Sigmoid colon (tissue), 7 donors: ENCODE measurements around the gene LRP1B. TPM values are rescaled to one million over a fixed set of nuclear protein-coding genes. Genes with fewer than 3 reads are reported as not detected.

Experiments
- DNase-seq: peaks from one replicate; pipeline ENCODE4 v3.0.0-alpha.2; 2019
- H3K27ac ChIP-seq, 4 donors: fragments of 200-600 bp; sonication (generic); one replicate each; pipeline ENCODE4 v1.5.1; 2016 to 2019; ENCODE audit warnings: mild to moderate bottlenecking in 1 of 4
- H3K27me3 ChIP-seq, 3 donors: fragments of 200-600 bp; sonication (generic); one replicate each; pipeline ENCODE4 v1.5.1; 2019; ENCODE audit warnings: mild to moderate bottlenecking in 1 of 3
- H3K36me3 ChIP-seq, 4 donors: fragments of 200-600 bp; sonication (generic); one replicate each; pipeline ENCODE4 v1.5.1; 2016 to 2019
- H3K4me1 ChIP-seq, 4 donors: fragments of 200-600 bp; sonication (generic); one replicate each; pipeline ENCODE4 v1.5.1; 2017 to 2019
- H3K4me3 ChIP-seq, 4 donors: fragments of 200-600 bp; sonication (generic); one replicate each; pipeline ENCODE4 v1.5.1; 2017 to 2019; ENCODE audit warnings: mild to moderate bottlenecking in 2 of 4, moderate library complexity in 1 of 4
- H3K9me3 ChIP-seq, 4 donors: fragments of 200-600 bp in 3 of 4; sonication (generic) in 3 of 4; one replicate each; pipeline versions ENCODE4 v1.5.1 to v1.6.1; 2013 to 2019
- CTCF ChIP-seq, 4 experiments: fragments of 450-650 bp in 3 of 4; fragments of 200-600 bp in 1 of 4; IDR thresholded peaks; one replicate each; pipeline ENCODE4 v1.5.1; 2016 to 2019; ENCODE audit warnings: antibody characterized with exemption in 4 of 4, mild to moderate bottlenecking in 3 of 4, moderate library complexity in 2 of 4
- EP300 ChIP-seq, 4 donors: sonication (generic); formaldehyde crosslinking; IDR thresholded peaks; one replicate each; pipeline ENCODE4 v1.6.1; 2017; ENCODE audit warnings: antibody characterized with exemption in 4 of 4
- POLR2A ChIP-seq, 2 donors: fragments of 450-650 bp; IDR thresholded peaks; one replicate each; pipeline ENCODE4 v1.6.1; 2016; ENCODE audit warnings: antibody characterized with exemption in 2 of 2, mild to moderate bottlenecking in 2 of 2, moderate library complexity in 2 of 2
- POLR2AphosphoS5 ChIP-seq, 4 donors: sonication (generic); formaldehyde crosslinking; IDR thresholded peaks; one replicate each; pipeline ENCODE4 v1.6.1; 2017; ENCODE audit warnings: antibody characterized with exemption in 4 of 4
- WGBS, 2 donors: extraction: QIAGEN DNeasy Blood & Tissue Kit; methylation state at CpG; one replicate each; pipeline ENCODE4 v1.1.7; 2013; 5-methylcytosine and 5-hydroxymethylcytosine counted together
- intact Hi-C: fragments of 100-400 bp; cut with DNase I; formaldehyde crosslinking; loops from one replicate; pipeline ENCODE4 v1.15.1; 2023
- polyA plus RNA-seq, 3 donors: library from polyadenylated mRNA; stranded (reverse); fragments of 200-250 nt; gene quantifications; one replicate each; pipeline ENCODE4 v1.2.3, GENCODE V29; 2013
- total RNA-seq, 4 donors: library from RNA; depleted of rRNA; stranded (reverse); fragments of >200 nt; gene quantifications; one replicate each; pipeline ENCODE4 v1.1.0, GENCODE V29; 2016
- donor health status: healthy with polysubstance abuse.
- donor health status: Bipolar disorder and iron deficiency.
- donor health status: healthy.

Gene LRP1B
- total and polyA plus RNA-seq, 7 donors = 0.06 to 5.1 (median 2.0) TPM; not detected in 1

DNA sequence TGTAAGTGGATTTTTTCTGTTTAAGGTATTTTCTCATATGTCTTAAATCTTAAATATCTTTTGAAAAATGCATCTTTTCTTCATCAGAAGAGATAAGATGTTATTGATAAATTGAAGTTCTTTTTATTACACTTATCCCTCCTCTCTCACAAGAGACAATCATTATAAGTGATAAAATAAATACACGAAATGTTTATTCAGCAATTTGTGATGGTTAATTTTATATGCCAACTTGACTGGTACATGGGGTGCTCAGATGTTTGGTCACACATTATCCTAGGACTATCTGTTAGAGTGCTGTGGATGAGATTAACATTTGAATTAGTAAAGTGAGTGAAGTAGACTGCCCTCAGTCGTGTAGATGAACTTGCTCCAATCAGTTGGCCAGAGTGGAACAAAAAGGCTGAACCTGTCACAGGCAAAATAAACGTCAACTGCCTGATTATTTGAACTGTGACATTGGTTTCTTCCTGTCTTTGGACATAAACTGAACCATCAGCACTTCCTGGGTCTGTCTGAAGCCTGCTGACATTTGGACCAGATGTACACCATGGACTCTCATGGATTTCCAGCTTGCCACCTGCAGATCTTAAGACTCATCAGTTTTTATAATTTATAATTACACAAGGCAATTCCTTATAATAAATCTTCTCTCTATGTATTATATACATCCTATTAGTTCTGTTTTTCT lies 1126.7 kb downstream of the LRP1B start:
- H3K27me3 ChIP-seq = no peaks in the 10 kb centered on the region
- no peak overlapping the region for H3K27ac ChIP-seq
- H3K9me3 ChIP-seq = peaks cover 0 to 2% (median 0%) of the 10 kb centered on the region in 4 donors
- H3K4me3 ChIP-seq = no peak overlapping the region
- H3K4me1 ChIP-seq = no peaks in the 10 kb centered on the region
- H3K36me3 ChIP-seq = no peaks in the 10 kb centered on the region
- DNase-seq = no peak
- TF ChIP-seq POLR2AphosphoS5 (IDR thresholded peaks at IDR 0.05) (no peak), EP300 (IDR thresholded peaks at IDR 0.05) (no peak), CTCF (IDR thresholded peaks at IDR 0.05) (no peak), POLR2A (IDR thresholded peaks at IDR 0.05) (no peak)
- 52 to 63% methylated on average over 3 of the region's 3 CpGs for WGBS, 2 donors
- intact Hi-C loops = no loop called here

- WGBS, 2 donors = 96 to 97% methylated on average over 5 of the region's 5 CpGs
- H3K36me3 ChIP-seq = no peaks in the 10 kb centered on the region
- no peak overlapping the region for H3K4me3 ChIP-seq
- intact Hi-C loops = no loop called here
- no peak overlapping the region for H3K27ac ChIP-seq
- H3K27me3 ChIP-seq = no peaks in the 10 kb centered on the region
- TF ChIP-seq POLR2A (IDR thresholded peaks at IDR 0.05) (no peak), CTCF (IDR thresholded peaks at IDR 0.05) (no peak), POLR2AphosphoS5 (IDR thresholded peaks at IDR 0.05) (no peak), EP300 (IDR thresholded peaks at IDR 0.05) (no peak)
- no peak for DNase-seq
- H3K9me3 ChIP-seq = peaks cover 0 to 2% (median 0%) of the 10 kb centered on the region in 4 donors
- H3K4me1 ChIP-seq = no peaks in the 10 kb centered on the region
Observed at GRCh38 chr2:141001750-141002149, 1129.1 kb downstream of the LRP1B start.

DNA sequence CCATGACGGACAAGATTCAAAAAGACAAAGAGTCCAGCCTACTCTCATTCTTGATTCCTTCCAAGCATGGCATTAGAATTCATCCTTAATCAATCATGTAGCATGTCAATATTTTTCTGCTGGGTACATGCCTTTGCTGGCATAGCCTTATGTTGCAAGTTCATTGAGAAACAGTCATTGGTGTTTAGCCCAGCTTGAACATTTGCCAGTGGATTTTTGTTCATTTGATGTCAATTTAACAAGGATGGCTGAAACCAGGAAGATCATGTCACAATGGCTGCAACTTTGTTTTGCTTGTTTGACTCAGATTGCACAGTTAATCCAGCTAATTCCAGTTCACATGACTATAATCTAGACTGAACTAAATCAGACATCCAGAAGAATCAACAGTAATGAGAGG lies 1132.2 kb downstream of the LRP1B start:
- intact Hi-C loops = no loop called here
- no peak overlapping the region for H3K4me3 ChIP-seq
- TF ChIP-seq EP300 (IDR thresholded peaks at IDR 0.05) = no peak
- TF ChIP-seq CTCF (IDR thresholded peaks at IDR 0.05) = no peak
- TF ChIP-seq POLR2AphosphoS5 (IDR thresholded peaks at IDR 0.05) = no peak
- TF ChIP-seq POLR2A (IDR thresholded peaks at IDR 0.05) = no peak
- no peaks in the 10 kb centered on the region for H3K9me3 ChIP-seq
- H3K27me3 ChIP-seq = no peaks in the 10 kb centered on the region
- H3K27ac ChIP-seq = no peak overlapping the region
- no peaks in the 10 kb centered on the region for H3K4me1 ChIP-seq
- WGBS, 2 donors = 84 to 94% methylated on average over 1 of the region's 1 CpG
- DNase-seq = no peak
- H3K36me3 ChIP-seq = no peaks in the 10 kb centered on the region

- Histone ChIP-seq H3K4me3 (no peak overlapping the region), H3K27me3 (no peaks in the 10 kb centered on the region), H3K4me1 (no peaks in the 10 kb centered on the region), H3K27ac (no peak overlapping the region), H3K9me3 (no peaks in the 10 kb centered on the region), H3K36me3 (no peaks in the 10 kb centered on the region)
- no peak for DNase-seq
- intact Hi-C loops = no loop called here
- TF ChIP-seq EP300 (IDR thresholded peaks at IDR 0.05) = no peak
- no peak for TF ChIP-seq POLR2AphosphoS5 (IDR thresholded peaks at IDR 0.05)
- TF ChIP-seq CTCF (IDR thresholded peaks at IDR 0.05) = no peak
- TF ChIP-seq POLR2A (IDR thresholded peaks at IDR 0.05) = no peak
Observed at GRCh38 chr2:140998017-140998416, 1132.8 kb downstream of the LRP1B start.

DNA sequence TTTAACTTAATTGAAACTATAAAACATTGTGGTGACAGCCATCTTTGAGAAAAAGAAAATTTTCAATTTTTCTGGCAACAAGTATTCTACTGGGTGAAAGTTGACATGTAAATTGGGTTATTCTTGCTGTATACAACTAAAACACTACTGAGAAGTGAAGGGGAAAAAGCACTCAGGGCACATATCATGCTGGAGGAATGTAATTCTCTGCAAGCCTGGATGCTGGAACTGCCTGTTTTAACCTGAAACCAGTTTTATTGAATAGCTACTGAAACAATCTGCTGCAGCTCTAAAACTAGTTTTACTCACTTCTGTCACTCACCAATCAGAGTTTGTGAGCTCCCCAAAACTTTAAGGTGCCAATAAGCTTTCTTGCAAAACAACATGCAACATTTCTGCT lies 1136.0 kb downstream of the LRP1B start:
- H3K4me3 ChIP-seq = no peak overlapping the region
- intact Hi-C loops = no loop called here
- H3K27me3 ChIP-seq = no peaks in the 10 kb centered on the region

More for the DNA sequence above, 1136.0 kb downstream of the LRP1B start:
- H3K36me3 ChIP-seq = no peaks in the 10 kb centered on the region
- H3K4me1 ChIP-seq = no peaks in the 10 kb centered on the region
- H3K9me3 ChIP-seq = no peaks in the 10 kb centered on the region
- no peak overlapping the region for H3K27ac ChIP-seq
- DNase-seq = no peak
- TF ChIP-seq POLR2A (IDR thresholded peaks at IDR 0.05) (no peak), POLR2AphosphoS5 (IDR thresholded peaks at IDR 0.05) (no peak), CTCF (IDR thresholded peaks at IDR 0.05) (no peak), EP300 (IDR thresholded peaks at IDR 0.05) (no peak)
